DMS 273 (cell line): ENCODE measurements around the gene TPM1.

Experiments used
- DNase-seq: peaks from one replicate; lab custom pipeline; 2025; ENCODE audit not compliant: unreplicated experiment; lab: John Stamatoyannopoulos, UW

TPM1 gene

GRCh38 chr15:63040954-63041353 lies 1.6 kb upstream of the TPM1 start:
- DNase-seq, result no peak

DNA sequence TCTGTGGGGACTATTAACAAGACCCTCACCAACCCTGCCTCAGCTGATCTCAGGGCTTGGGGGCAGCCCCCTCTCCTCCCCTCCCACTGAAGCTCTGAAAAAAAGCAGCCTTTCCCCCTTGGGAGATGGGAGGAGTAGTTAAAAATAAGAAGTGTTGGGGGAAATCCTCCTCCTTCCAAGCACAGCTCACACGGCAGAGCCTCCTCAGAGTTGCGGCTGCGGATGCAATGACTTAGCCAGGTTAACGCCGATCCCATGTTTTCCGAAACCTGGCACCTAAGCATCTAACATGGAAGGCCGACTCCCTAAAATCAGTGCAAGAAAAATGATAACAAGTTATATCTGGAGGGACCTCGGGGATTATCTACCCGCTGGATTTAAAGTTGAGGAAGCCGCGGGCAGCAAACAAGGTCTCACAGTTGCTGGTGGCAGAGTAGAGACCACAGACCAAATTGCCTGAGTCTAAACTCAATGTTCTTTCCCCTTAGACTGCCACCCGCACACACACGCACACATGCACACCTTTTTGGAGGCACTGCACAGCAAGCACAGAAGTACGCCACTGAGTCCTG lies 1.1 kb upstream of the TPM1 start:
- DNase-seq, result no peak

- peak; percentile 48 for DNase-seq
These were observed 359 bp downstream of the TPM1 start for GRCh38 chr15:63042877-63043334.

DNA sequence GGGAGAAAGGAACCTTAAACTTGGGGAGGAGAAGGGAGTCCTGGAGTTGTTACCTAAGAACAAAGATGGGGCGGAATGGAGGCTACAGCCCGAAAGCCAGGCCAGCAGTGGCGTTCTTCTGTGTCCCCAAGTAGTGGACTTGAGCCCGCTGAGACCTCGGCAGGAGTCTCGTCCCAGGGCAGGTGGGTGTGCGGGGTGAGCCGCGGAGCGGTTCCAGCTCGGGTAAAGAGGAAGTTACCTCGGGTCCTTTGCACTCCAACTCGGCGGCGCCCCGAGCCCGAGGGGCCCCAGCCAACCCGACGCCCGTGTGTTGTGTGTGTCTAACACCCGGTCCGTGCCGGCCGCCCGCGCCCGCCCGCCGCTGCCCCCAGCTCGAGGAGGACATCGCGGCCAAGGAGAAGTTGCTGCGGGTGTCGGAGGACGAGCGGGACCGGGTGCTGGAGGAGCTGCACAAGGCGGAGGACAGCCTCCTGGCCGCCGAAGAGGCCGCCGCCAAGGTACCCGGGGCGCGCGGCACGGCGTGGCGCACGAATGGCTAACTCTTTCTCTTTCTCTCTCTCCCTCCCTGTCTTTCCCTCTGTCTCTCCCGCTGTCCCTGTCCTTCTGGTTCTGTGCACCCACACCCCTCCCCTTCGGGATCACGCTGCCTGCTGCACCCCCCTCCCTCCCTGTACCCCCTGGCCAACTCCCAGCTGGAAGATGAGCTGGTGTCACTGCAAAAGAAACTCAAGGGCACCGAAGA lies 959 bp downstream of the TPM1 start:
- peak; percentile 39 for DNase-seq

DNA sequence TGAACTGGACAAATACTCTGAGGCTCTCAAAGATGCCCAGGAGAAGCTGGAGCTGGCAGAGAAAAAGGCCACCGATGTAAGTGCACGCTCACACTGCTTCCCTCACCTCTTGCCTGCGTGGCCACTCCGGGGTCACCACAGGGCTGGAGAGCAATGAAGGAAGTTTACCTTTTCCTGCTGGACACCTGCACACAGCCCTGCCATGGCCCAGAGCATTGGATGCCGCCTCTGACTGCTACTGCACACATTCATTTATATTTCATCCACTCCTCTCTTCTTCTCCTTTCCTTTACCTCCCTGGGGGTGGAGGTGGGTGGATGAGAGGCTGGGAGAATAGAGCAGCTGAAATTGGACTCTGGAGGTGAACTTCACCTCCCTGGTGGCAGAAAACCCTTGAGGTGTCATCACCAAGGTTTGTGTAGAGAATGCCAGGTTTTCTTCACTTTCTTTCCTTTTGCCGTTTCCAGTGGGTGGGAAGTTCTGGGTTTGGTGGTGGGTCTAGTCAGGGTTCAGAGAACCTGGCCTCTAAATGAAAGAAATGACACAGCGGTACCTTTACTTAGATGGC lies 1.6 kb downstream of the TPM1 start:
- DNase-seq, result no peak

GRCh38 chr15:63044645-63045464 lies 2.3 kb downstream of the TPM1 start:
- DNase-seq, result no peak

- DNase-seq, result no peak
These were observed 2.9 kb downstream of the TPM1 start for GRCh38 chr15:63045465-63045840.

DNA sequence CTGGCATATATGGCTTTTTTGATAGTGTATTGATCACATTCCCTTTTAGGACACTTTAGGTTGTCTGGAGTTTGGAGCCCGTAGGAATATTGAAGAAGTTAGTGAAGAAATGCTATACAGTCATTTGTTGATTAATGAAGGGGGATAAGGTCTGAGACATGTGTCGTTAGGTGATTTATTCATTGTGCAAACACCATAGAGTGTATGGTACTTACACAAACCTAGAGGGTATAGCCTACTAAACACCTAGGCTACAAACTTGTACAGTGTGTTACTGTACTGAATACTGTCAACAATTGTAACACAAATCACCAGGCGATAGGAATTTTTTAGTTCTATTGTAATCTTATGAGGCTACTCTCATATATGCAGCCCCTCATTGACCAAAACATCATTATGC lies 3.3 kb downstream of the TPM1 start:
- DNase-seq, result no peak

GRCh38 chr15:63046917-63047760 lies 4.6 kb downstream of the TPM1 start:
- no peak for DNase-seq

DNA sequence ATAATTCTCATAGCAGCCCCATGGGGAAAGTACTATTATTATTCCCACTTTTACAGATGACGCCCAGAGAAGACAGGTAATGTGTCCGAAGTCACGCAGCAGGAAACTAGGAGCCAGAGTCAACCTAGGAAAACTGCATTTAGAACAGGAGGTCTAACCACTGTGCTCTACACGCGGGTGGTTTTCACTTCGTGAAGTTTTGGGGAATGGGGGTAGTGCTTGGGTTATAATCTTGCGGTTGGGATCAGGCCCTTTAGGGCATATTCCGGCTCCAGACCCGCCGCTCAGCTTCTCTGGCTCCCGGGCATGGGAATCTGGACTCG lies 5.2 kb downstream of the TPM1 start:
- DNase-seq, result no peak

DNA sequence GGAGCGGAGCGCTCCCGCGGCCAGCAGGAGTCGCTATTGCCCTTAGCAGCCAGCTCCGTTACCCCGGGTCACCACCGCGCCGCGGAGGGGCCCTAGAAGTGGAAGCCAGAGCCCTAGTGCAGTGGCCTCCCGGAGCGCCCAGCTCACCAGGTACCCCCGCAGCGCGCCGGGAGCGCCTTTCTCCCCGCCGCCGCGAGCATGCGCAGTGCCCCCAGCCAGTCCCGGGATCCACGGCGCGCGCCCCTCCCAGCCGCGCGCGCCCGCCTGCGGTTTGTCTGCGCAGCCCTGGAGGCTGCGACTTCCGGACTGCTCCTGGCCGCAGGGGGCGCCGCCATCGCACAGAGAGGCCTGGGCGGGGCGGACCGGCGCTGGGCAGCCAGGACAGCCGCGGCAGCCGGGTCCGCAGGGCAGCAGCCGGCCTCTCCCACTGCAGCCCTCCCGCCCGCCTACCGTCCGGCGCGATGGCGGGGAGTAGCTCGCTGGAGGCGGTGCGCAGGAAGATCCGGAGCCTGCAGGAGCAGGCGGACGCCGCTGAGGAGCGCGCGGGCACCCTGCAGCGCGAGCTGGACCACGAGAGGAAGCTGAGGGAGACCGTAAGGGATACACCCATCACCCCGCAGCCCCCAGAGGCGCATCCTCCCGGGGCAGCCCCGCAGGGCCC lies 5.7 kb downstream of the TPM1 start:
- DNase-seq, result peak; percentile 96

- peak; percentile 63 for DNase-seq
These were observed 6.5 kb downstream of the TPM1 start for GRCh38 chr15:63048776-63049665.

DNA sequence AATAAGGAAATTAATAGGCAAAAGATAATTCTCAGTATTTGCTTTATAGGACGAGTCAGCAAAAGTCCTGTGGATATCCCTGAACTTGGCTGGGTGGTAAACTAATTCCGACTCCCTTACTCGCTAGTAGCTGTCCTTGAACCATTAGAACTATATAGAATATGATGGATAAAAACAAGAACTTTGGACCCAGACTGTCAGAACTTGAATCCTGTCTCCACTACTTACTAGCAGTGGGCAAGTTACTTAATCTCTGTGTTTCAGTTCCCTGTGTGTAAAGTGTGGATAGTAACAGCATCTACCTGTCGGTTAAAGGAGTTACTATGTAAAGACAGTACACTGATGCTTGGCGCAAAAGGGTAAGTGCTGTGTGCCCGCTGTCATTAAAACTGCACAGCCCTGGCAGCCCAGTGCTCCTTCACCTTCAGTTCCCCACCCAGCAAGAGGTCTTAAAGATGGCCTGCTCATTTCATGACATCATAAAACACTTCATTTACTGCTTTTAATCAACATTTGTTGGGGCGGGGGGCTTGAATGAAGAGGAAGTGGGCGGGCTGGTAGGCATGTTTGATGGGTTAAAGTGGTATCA lies 7.3 kb downstream of the TPM1 start:
- DNase-seq, result peak; percentile 9

GRCh38 chr15:63050731-63051155 lies 8.2 kb downstream of the TPM1 start:
- DNase-seq, result peak; percentile 9

DNA sequence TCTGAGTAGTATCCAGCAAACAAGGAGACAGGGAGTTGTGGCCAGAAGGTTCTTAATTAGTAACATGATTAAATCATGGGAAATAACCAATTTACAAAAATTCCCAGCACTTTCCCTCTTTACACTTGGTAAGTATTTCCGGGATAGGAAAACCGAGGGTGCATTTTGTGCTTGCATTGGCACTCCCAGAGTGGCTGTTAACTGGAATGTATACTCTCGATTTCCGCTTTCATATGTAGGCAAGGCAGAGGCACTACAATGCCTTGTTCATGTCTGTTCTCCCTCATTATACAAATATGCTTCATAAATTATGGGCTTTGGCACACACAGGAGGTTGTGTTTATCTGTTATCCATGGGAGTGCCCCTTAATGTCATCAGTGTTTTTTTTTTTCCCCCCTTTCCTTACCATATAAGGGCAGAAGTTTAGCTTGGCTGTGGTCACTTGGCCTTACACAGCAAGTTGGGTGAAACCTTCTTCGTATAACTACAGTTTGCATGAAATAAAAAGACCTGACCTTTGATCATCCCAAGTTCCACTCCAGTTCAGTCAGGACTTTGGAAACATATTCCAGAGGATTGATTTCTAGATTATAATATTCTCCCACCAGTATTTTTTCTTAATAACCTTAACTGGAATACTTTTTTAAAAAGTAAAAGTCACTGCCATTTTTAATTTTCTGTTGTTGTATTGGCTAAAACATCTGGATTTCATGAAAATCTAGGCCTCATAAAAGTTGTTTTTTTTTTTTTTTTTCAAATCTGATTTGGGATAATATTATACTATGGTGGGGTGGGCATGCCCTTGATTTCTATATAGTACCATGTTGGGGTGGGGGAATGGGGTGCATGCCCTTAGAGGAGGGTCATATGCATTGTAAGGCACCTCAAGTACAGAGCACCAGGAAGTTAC lies 8.9 kb downstream of the TPM1 start:
- DNase-seq, result peak; percentile 45

DNA sequence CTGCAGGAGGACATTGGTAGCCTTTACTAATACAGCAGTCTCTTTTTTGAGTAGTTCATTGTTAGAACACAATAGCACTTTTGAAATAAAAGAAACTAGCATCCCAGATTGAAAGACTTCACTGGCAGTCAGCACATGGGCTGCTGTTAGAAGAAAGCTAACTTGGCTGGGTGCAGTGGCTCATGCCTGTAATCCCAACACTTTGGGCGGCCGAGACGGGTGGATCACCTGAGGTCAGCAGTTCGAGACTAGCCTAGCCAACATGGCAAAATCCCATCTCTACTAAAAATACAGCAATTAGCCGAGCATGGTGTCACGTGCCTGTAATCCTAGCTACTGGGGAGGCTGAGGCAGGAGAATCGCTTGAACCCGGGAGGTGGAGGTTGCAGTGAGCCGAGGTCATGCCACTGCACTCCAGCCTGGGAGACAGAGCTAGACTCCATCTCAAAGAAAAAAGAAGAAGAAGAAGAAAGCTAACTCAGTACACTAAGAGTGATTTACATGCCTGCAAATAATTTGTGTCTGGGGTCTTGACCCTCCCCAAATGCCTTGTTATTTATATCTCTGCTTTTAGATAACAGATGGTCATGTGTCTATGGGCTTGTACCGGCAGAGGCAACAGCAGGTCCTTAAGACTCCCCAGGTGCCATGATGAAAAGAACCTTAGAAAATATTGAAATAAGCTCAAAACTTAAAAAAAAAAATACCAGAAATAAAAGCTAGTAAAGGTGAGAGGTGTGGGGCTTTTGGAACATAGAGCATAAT lies 9.7 kb downstream of the TPM1 start:
- peak; percentile 48 for DNase-seq
